ENCODE measurements around the gene RPL41. TPM values are rescaled to one million over a fixed set of nuclear protein-coding genes. Genes with fewer than 3 reads are reported as not detected.

RPL41 gene
- total RNA-seq, 1 experiment from 2014 or later = 3,475 TPM

- DNase-seq (ENCODE audit: low spot score) = peak; percentile 63
- TSS peak; percentile 64 for BruUV-seq (replicated peaks)
These were observed 46.2 kb downstream of the RPL41 start for GRCh38 chr12:56162468-56163290.

GRCh38 chr12:56163533-56164344, 47.3 kb downstream of the RPL41 start:
- H3K27ac ChIP-seq (ENCODE audit: low read depth, low read length, poor library complexity, severe bottlenecking) = peak overlapping the region; percentile 56
- H3K4me1 ChIP-seq (ENCODE audit: insufficient read depth, low read length, poor library complexity, severe bottlenecking) = peaks cover 29% of the 10 kb centered on the region
- ChIA-PET CTCF (no interaction called here), POLR2A (ENCODE audit: low non-redundant PET) (no interaction called here)
- no TSS peak for BruUV-seq (replicated peaks)
- no peaks in the 10 kb centered on the region for H3K9me3 ChIP-seq (ENCODE audit: low read depth, low read length, poor library complexity, severe bottlenecking)
- TF ChIP-seq EZH2 (IDR thresholded peaks at IDR 0.05; ENCODE audit: borderline replicate concordance, low read depth, low read length, poor library complexity, severe bottlenecking) = no peak
- no peak overlapping the region for H3K4me3 ChIP-seq (ENCODE audit: low read depth, low read length, poor library complexity, severe bottlenecking)
- peaks cover 80% of the 10 kb centered on the region for H3K36me3 ChIP-seq (ENCODE audit: insufficient read depth, low read length, poor library complexity, severe bottlenecking)
- DNase-seq (ENCODE audit: low spot score) = no peak
- no peaks in the 10 kb centered on the region for H3K27me3 ChIP-seq (replicated peaks; ENCODE audit: insufficient read depth, low read depth, low read length, poor library complexity)
- intact Hi-C loops (cut with micrococcal nuclease; ENCODE audit: unreplicated experiment) = no loop called here

More at GRCh38 chr12:56162468-56163290, 46.2 kb downstream of the RPL41 start:
- Histone ChIP-seq H3K36me3 (ENCODE audit: insufficient read depth, low read length, poor library complexity, severe bottlenecking) (peaks cover 75% of the 10 kb centered on the region), H3K9me3 (ENCODE audit: low read depth, low read length, poor library complexity, severe bottlenecking) (no peaks in the 10 kb centered on the region), H3K4me3 (ENCODE audit: low read depth, low read length, poor library complexity, severe bottlenecking) (no peak overlapping the region), H3K27me3 (replicated peaks; ENCODE audit: insufficient read depth, low read depth, low read length, poor library complexity) (no peaks in the 10 kb centered on the region), H3K27ac (ENCODE audit: low read depth, low read length, poor library complexity, severe bottlenecking) (peak overlapping the region; percentile 56), H3K4me1 (ENCODE audit: insufficient read depth, low read length, poor library complexity, severe bottlenecking) (peaks cover 29% of the 10 kb centered on the region)
- intact Hi-C loops (cut with micrococcal nuclease; ENCODE audit: unreplicated experiment) = no loop called here
- no peak for TF ChIP-seq CTCF (conservative IDR thresholded peaks at IDR 0.05; ENCODE audit: low read depth, low read length)
- TF ChIP-seq EZH2 (IDR thresholded peaks at IDR 0.05; ENCODE audit: borderline replicate concordance, low read depth, low read length, poor library complexity, severe bottlenecking) = no peak
- CTCF ChIA-PET = interaction anchor here (0.7 kb wide), 1 partner anchor 77 kb away, joined by 4 read pairs; no protein-coding TSS in a partner anchor
- POLR2A ChIA-PET (ENCODE audit: low non-redundant PET) = interaction anchor here (0.6 to 0.8 kb wide), 4 partner anchors 11 to 90 kb away, joined by 3 to 6 read pairs (median 4); partner anchors contain the start of gene SMARCC2

GRCh38 chr12:56164345-56164729, 47.9 kb downstream of the RPL41 start:
- ChIA-PET CTCF (no interaction called here), POLR2A (ENCODE audit: low non-redundant PET) (no interaction called here)
- Histone ChIP-seq H3K27me3 (replicated peaks; ENCODE audit: insufficient read depth, low read depth, low read length, poor library complexity) (no peaks in the 10 kb centered on the region), H3K4me1 (ENCODE audit: insufficient read depth, low read length, poor library complexity, severe bottlenecking) (peaks cover 29% of the 10 kb centered on the region), H3K4me3 (ENCODE audit: low read depth, low read length, poor library complexity, severe bottlenecking) (no peak overlapping the region), H3K36me3 (ENCODE audit: insufficient read depth, low read length, poor library complexity, severe bottlenecking) (peaks cover 82% of the 10 kb centered on the region), H3K9me3 (ENCODE audit: low read depth, low read length, poor library complexity, severe bottlenecking) (no peaks in the 10 kb centered on the region), H3K27ac (ENCODE audit: low read depth, low read length, poor library complexity, severe bottlenecking) (no peak overlapping the region)
- no peak for TF ChIP-seq CTCF (conservative IDR thresholded peaks at IDR 0.05; ENCODE audit: low read depth, low read length)
- no peak for TF ChIP-seq EZH2 (IDR thresholded peaks at IDR 0.05; ENCODE audit: borderline replicate concordance, low read depth, low read length, poor library complexity, severe bottlenecking)
- no peak for DNase-seq (ENCODE audit: low spot score)
- intact Hi-C loops (cut with micrococcal nuclease; ENCODE audit: unreplicated experiment) = no loop called here
- no TSS peak for BruUV-seq (replicated peaks)
